HepG2 (cell line): ENCODE results near the gene RAB14. TPM values are rescaled to one million over a fixed set of nuclear protein-coding genes. Genes with fewer than 3 reads are reported as not detected.

Experiments
- ATAC-seq: fragments of 200-7000 bp; cut with Tn5 transposase; 3 replicates; pipeline ENCODE4 v1.9.1; 2020; ENCODE audit warnings: mild to moderate bottlenecking, moderate library complexity
- BruUV-seq: library from RNA; stranded (reverse); fragments of 400-500 nt; replicated peaks from 2 replicates; lab custom pipeline; 2021; lab: Mats Ljungman, UMichigan
- CTCF ChIA-PET: fragments of 300-600 bp; formaldehyde crosslinking; extraction: SDS; loops from one replicate; lab custom pipeline; 2021; ENCODE audit warnings: low total read pairs, inconsistent platforms, low intra/inter-chr PET ratio; lab: Yijun Ruan, JAX
- POLR2A ChIA-PET: fragments of 350-600 bp; sonication (Branson Sonifier 250); formaldehyde crosslinking; loops from one replicate; lab custom pipeline; 2020; ENCODE audit warnings: antibody characterized with exemption, inconsistent platforms; lab: Yijun Ruan, JAX
- DNase-seq: peaks from one replicate; pipeline ENCODE4 v3.0.0-alpha.2; 2015; ENCODE audit warnings: low spot score
- FAIRE-seq: peaks from 3 replicates; lab custom pipeline; 2011; peaks lifted over from hg19 to GRCh38; lab: Jason Lieb, UNC
- H2AFZ ChIP-seq: one replicate; pipeline ENCODE4 v1.6.1; 2011; ENCODE audit warnings: low read length, inconsistent platforms
- H3K27ac ChIP-seq: fragments of 300-600 bp; 3 replicates; pipeline ENCODE4 v1.8.0; 2011; ENCODE audit warnings: mixed run types, mild to moderate bottlenecking, mixed read lengths, low read length, inconsistent platforms; ENCODE audit not compliant: insufficient read depth; ENCODE audit errors: extremely low read length
- H3K27me3 ChIP-seq, 2 experiments: fragments of 200-600 bp in 1 of 2; 2 replicates in 1 of 2; 3 replicates in 1 of 2; pipeline versions ENCODE4 v1.6.0 to v1.8.0; 2011; ENCODE audit warnings: low read length in 2 of 2, mild to moderate bottlenecking in 2 of 2, moderate library complexity in 2 of 2, inconsistent platforms in 1 of 2; ENCODE audit not compliant: insufficient read depth in 2 of 2, control insufficient read depth in 1 of 2
- H3K36me3 ChIP-seq, 2 experiments: fragments of 200-600 bp in 1 of 2; replicated peaks in 1 of 2; 2 replicates in 1 of 2; 3 replicates in 1 of 2; pipeline versions ENCODE4 v1.5.1 to v1.8.0; 2011; ENCODE audit warnings: low read length in 2 of 2, inconsistent platforms in 1 of 2; ENCODE audit not compliant: insufficient read depth in 2 of 2, control insufficient read depth in 1 of 2
- H3K4me1 ChIP-seq: 2 replicates; pipeline ENCODE4 v1.5.1; 2012; ENCODE audit warnings: low read length, inconsistent platforms; ENCODE audit not compliant: insufficient read depth
- H3K4me2 ChIP-seq: 2 replicates; pipeline ENCODE4 v1.6.0; 2011; ENCODE audit warnings: low read depth, low read length, inconsistent platforms
- H3K4me3 ChIP-seq, 3 experiments: fragments of 200-600 bp in 1 of 3; sonication (generic), shearing (Covaris generic) in 1 of 3; replicated peaks in 1 of 3; 2 replicates each; pipeline ENCODE4 v1.5.1; 2011 to 2016; ENCODE audit warnings: low read length in 3 of 3, inconsistent platforms in 2 of 3, low read depth in 2 of 3, mild to moderate bottlenecking in 2 of 3, control low read depth in 1 of 3, mixed read lengths in 1 of 3; ENCODE audit not compliant: insufficient read depth in 1 of 3
- H3K79me2 ChIP-seq: one replicate; pipeline ENCODE4 v1.6.1; 2011; ENCODE audit warnings: low read length, inconsistent platforms; ENCODE audit not compliant: insufficient read depth
- H3K9ac ChIP-seq: 2 replicates; pipeline ENCODE4 v1.6.0; 2011; ENCODE audit warnings: mild to moderate bottlenecking, low read depth, low read length, inconsistent platforms; ENCODE audit not compliant: insufficient read depth
- H3K9me3 ChIP-seq: 2 replicates; pipeline ENCODE4 v1.5.1; 2012; ENCODE audit warnings: mild to moderate bottlenecking, low read length
- H4K20me1 ChIP-seq: 2 replicates; pipeline ENCODE4 v1.6.0; 2011; ENCODE audit warnings: inconsistent platforms, mild to moderate bottlenecking, low read length, moderate library complexity; ENCODE audit not compliant: insufficient read depth
- ELF3 ChIP-seq: IDR thresholded peaks from 2 replicates; pipeline ENCODE4 v1.6.1; 2016; ENCODE audit warnings: missing genetic modification reagents, missing compliant biosample characterization
- GABPA ChIP-seq, 2 experiments: IDR thresholded peaks; 2 replicates each; pipeline ENCODE4 v1.6.1; 2011 to 2016; ENCODE audit warnings: low read depth in 2 of 2, low read length in 1 of 2, missing biosample characterization in 1 of 2, missing genetic modification characterization in 1 of 2
- KDM1A ChIP-seq: IDR thresholded peaks from 2 replicates; pipeline ENCODE4 v1.6.1; 2016; ENCODE audit warnings: missing compliant biosample characterization
- KLF6 ChIP-seq: IDR thresholded peaks from 2 replicates; pipeline ENCODE4 v1.8.0; 2016; ENCODE audit warnings: missing biosample characterization, missing genetic modification reagents
- MEIS2 ChIP-seq: sonication (generic); formaldehyde crosslinking; IDR thresholded peaks from 2 replicates; pipeline ENCODE4 v1.9.0; 2021; ENCODE audit warnings: mild to moderate bottlenecking, missing genetic modification reagents
- MYNN ChIP-seq: sonication (generic); formaldehyde crosslinking; IDR thresholded peaks from 2 replicates; pipeline ENCODE4 v1.4.0; 2020; ENCODE audit warnings: mild to moderate bottlenecking, low read depth, missing genetic modification reagents
- PCBP1 ChIP-seq: fragments of 200-400 bp; formaldehyde crosslinking; IDR thresholded peaks from 2 replicates; pipeline ENCODE4 v1.6.1; 2017; ENCODE audit warnings: mild to moderate bottlenecking, low read depth, low read length, borderline replicate concordance
- RARA ChIP-seq: IDR thresholded peaks from 2 replicates; pipeline ENCODE4 v1.6.1; 2016; ENCODE audit warnings: missing genetic modification reagents, missing compliant biosample characterization
- SAP130 ChIP-seq: IDR thresholded peaks from 2 replicates; pipeline ENCODE4 v1.6.1; 2016; ENCODE audit warnings: low read depth
- SOX13 ChIP-seq, 3 experiments: fragments of 450-650 bp in 1 of 3; sonication (generic) in 1 of 3; formaldehyde crosslinking in 1 of 3; IDR thresholded peaks in 2 of 3; conservative IDR thresholded peaks in 1 of 3; 2 replicates each; pipeline versions ENCODE4 v1.5.0 to v1.6.1; 2016 to 2020; ENCODE audit warnings: antibody characterized with exemption in 1 of 3, mild to moderate bottlenecking in 1 of 3, missing compliant biosample characterization in 1 of 3, missing genetic modification reagents in 1 of 3, moderate library complexity in 1 of 3
- YEATS2 ChIP-seq: sonication (generic); formaldehyde crosslinking; IDR thresholded peaks from 2 replicates; pipeline ENCODE4 v1.4.0; 2020; ENCODE audit warnings: missing genetic modification reagents, borderline replicate concordance
- ZFP36L1 ChIP-seq: sonication (generic); formaldehyde crosslinking; IDR thresholded peaks from 2 replicates; pipeline ENCODE4 v1.8.0; 2022; ENCODE audit warnings: mild to moderate bottlenecking, missing genetic modification reagents, moderate library complexity
- ZNF713 ChIP-seq: sonication (generic); formaldehyde crosslinking; IDR thresholded peaks from 2 replicates; pipeline ENCODE4 v1.4.0; 2020; ENCODE audit warnings: mild to moderate bottlenecking, missing genetic modification reagents
- WGBS: methylation state at CpG from one replicate; pipeline ENCODE4 v1.1.6; 2017; ENCODE audit warnings: low lambda C conversion rate; 5-methylcytosine and 5-hydroxymethylcytosine counted together
- in situ Hi-C: cut with HindIII; loops from 2 replicates; pipeline ENCODE4 v1.10.0; 2017; ENCODE audit warnings: low pct_unique_long_range_greater_than_20kb; ENCODE audit not compliant: extremely low pct_ligation_motif_present
- intact Hi-C: fragments of 100-400 bp; cut with micrococcal nuclease; formaldehyde crosslinking; loops from one replicate; pipeline ENCODE4 v1.10.0; 2022; ENCODE audit not compliant: unreplicated experiment
- polyA plus RNA-seq, 8 experiments: library from polyadenylated mRNA; depleted of rRNA in 3 of 8; stranded (reverse) in 7 of 8; unstranded in 1 of 8; fragments of >200 nt; fragmentation: Illumina TruSeq in 4 of 8; extraction: Trizol in 4 of 8; gene quantifications; 2 replicates each; pipeline versions ENCODE4 v1.2.1 to v1.2.3, GENCODE V29; 2011 to 2016; ENCODE audit warnings: low read depth in 4 of 8, missing spikeins in 1 of 8, mixed read lengths in 1 of 8; ENCODE audit not compliant: insufficient read depth in 1 of 8
- total RNA-seq, 5 experiments: library from RNA; depleted of rRNA; stranded (reverse); fragments of >200 nt; fragmentation: Illumina TruSeq; extraction: Trizol; gene quantifications; 2 replicates each; pipeline ENCODE4 v1.2.3, GENCODE V29; 2016; ENCODE audit warnings: low read depth in 1 of 5

The RAB14 gene
- total and polyA plus RNA-seq, 2 of the 13 experiments (the other 11 are each of a cell fraction or from before 2014, with no cell fraction given): 17.4 to 19.3 TPM

- no peak overlapping the region; a peak in 1 of 6 replicates for H3K4me3 ChIP-seq
- DNase-seq: no peak
- POLR2A ChIA-PET: interaction anchor here (1.6 kb wide), 1 partner anchor 19 kb away, joined by 9 read pairs; the partner anchor contains the start of gene RAB14
- CTCF ChIA-PET: no interaction called here
- TF ChIP-seq ZNF713 (CRISPR knock-in tag) (no peak), GABPA (IDR thresholded peaks at IDR 0.05; ENCODE audit: low read depth, low read length) (no peak), GABPA (CRISPR knock-in tag; IDR thresholded peaks at IDR 0.05; ENCODE audit: low read depth) (no peak), ELF3 (CRISPR knock-in tag) (peak; percentile 90), ZFP36L1 (CRISPR knock-in tag) (0 out of 2 replicates have a peak, but pooled peaks have one; percentile 0), MEIS2 (CRISPR knock-in tag) (no peak), YEATS2 (CRISPR knock-in tag) (no peak)
- TF ChIP-seq, all 625 proteins: peak for 2
- H4K20me1 ChIP-seq: peaks cover 12% of the 10 kb centered on the region; the same call in 1 of the 2 replicates
- no peak overlapping the region for H2AFZ ChIP-seq
- ATAC-seq (no peak), FAIRE-seq (no peak)
- H3K27me3 ChIP-seq: no peaks in the 10 kb centered on the region
- peaks cover 98% of the 10 kb centered on the region for H3K4me1 ChIP-seq
- BruUV-seq: no TSS peak
- H3K4me2 ChIP-seq: peak overlapping the region; percentile 73
- H3K9me3 ChIP-seq: no peaks in the 10 kb centered on the region
- peaks cover 4 to 14% of the 10 kb centered on the region in 2 experiments; a peak in 3 of 5 replicates for H3K36me3 ChIP-seq
- intact Hi-C loops: loop anchor here (10.0 kb wide), 1 partner anchor 128 kb away; the partner anchor contains the start of gene C5
- peak overlapping the region; percentile 84 for H3K27ac ChIP-seq
- in situ Hi-C loops: no loop called here
- peak overlapping the region; percentile 44; the same call in 1 of the 2 replicates for H3K9ac ChIP-seq
- H3K79me2 ChIP-seq: peaks cover 57% of the 10 kb centered on the region
These were observed 18.7 kb downstream of the RAB14 start for GRCh38 chr9:121182989-121183388.

- no peak overlapping the region; the same call in 1 of the 2 replicates for H3K9ac ChIP-seq
- no peaks in the 10 kb centered on the region for H3K9me3 ChIP-seq
- peak overlapping the region; percentile 73 for H3K4me2 ChIP-seq
- H3K36me3 ChIP-seq: peaks cover 4 to 14% of the 10 kb centered on the region in 2 experiments; a peak in 3 of 5 replicates
- H2AFZ ChIP-seq: no peak overlapping the region
- peaks cover 50% of the 10 kb centered on the region for H3K79me2 ChIP-seq
- no peak for ATAC-seq
- in situ Hi-C loops (no loop called here), intact Hi-C loops (loop anchor here (10.0 kb wide), 1 partner anchor 127 kb away; the partner anchor contains the start of gene C5)
- H4K20me1 ChIP-seq: peaks cover 12% of the 10 kb centered on the region; the same call in 1 of the 2 replicates
- no TSS peak for BruUV-seq
- H3K27me3 ChIP-seq: no peaks in the 10 kb centered on the region
- CTCF ChIA-PET: no interaction called here
- FAIRE-seq: peak; percentile 55
- peak overlapping the region; percentile 84 for H3K27ac ChIP-seq
- peaks cover 94% of the 10 kb centered on the region for H3K4me1 ChIP-seq
- POLR2A ChIA-PET: interaction anchor here (1.2 kb wide), 1 partner anchor 19 kb away, joined by 3 read pairs; the partner anchor contains the start of gene RAB14
- H3K4me3 ChIP-seq: no peak overlapping the region; a peak in 1 of 6 replicates
- DNase-seq: no peak
- WGBS: 83% methylated on average over 3 of the region's 3 CpGs
- TF ChIP-seq KDM1A (CRISPR knock-in tag) (no peak), RARA (CRISPR knock-in tag) (0 out of 2 replicates have a peak, but pooled peaks have one; percentile 18), SOX13 (IDR thresholded peaks at IDR 0.05) (no peak), SOX13 (CRISPR knock-in tag; conservative IDR thresholded peaks at IDR 0.05 in 1 of 2, IDR thresholded peaks at IDR 0.05 in 1 of 2) (peak in 1 of 2 experiments; percentile 34; a peak in 1 of 4 replicates), PCBP1 (no peak), SAP130 (CRISPR knock-in tag) (peak; percentile 41; the same call in 1 of the 2 replicates), MYNN (CRISPR knock-in tag) (no peak), KLF6 (CRISPR knock-in tag) (no peak)
These were observed 19.4 kb downstream of the RAB14 start for GRCh38 chr9:121182101-121182836.
